ENCODE measurements around the gene TPP1. TPM values are rescaled to one million over a fixed set of nuclear protein-coding genes. Genes with fewer than 3 reads are reported as not detected.
A peak's percentile ranks its signal among the peaks of the same experiment; 100 is the strongest.

Gene TPP1
- total RNA-seq, 2 experiments from 2014 or later, result 114 to 120 TPM

- H3K4me1 Mint-ChIP-seq, result peaks cover 8% of the 10 kb centered on the region
- no peaks in the 10 kb centered on the region for H3K27me3 Mint-ChIP-seq
- H3K36me3 Mint-ChIP-seq, result no peaks in the 10 kb centered on the region
- no peak overlapping the region for H3K4me3 Mint-ChIP-seq
- no peak for ATAC-seq (ENCODE audit: low read depth)
- H3K27ac Mint-ChIP-seq, result no peak overlapping the region
- POLR2A ChIA-PET, result interaction anchor here (1.3 kb wide), 1 partner anchor 22 kb away, joined by 4 read pairs; the partner anchor contains the start of gene TPP1
- DNase-seq, result no peak
- no peaks in the 10 kb centered on the region for H3K9me3 Mint-ChIP-seq
These were observed 21.9 kb upstream of the TPP1 start for GRCh38 chr11:6640985-6641701.

GRCh38 chr11:6640036-6640984, 21.1 kb upstream of the TPP1 start:
- peaks cover 8% of the 10 kb centered on the region for H3K4me1 Mint-ChIP-seq
- H3K9me3 Mint-ChIP-seq, result no peaks in the 10 kb centered on the region
- H3K27ac Mint-ChIP-seq, result no peak overlapping the region
- no peaks in the 10 kb centered on the region for H3K36me3 Mint-ChIP-seq
- H3K27me3 Mint-ChIP-seq, result no peaks in the 10 kb centered on the region
- DNase-seq (no peak), ATAC-seq (ENCODE audit: low read depth) (no peak)
- POLR2A ChIA-PET, result no interaction called here
- H3K4me3 Mint-ChIP-seq, result no peak overlapping the region

- POLR2A ChIA-PET, result interaction anchor here (1.4 kb wide), 2 partner anchors 11 to 20 kb away, joined by 3 to 5 read pairs; partner anchors contain the start of gene TPP1
- no peaks in the 10 kb centered on the region for H3K36me3 Mint-ChIP-seq
- no peak for DNase-seq
These were observed 19.2 kb upstream of the TPP1 start for GRCh38 chr11:6638429-6638828.

GRCh38 chr11:6637871-6638270, 18.6 kb upstream of the TPP1 start:
- H3K27ac Mint-ChIP-seq, result no peak overlapping the region
- no peak for ATAC-seq (ENCODE audit: low read depth)
- H3K4me1 Mint-ChIP-seq, result peaks cover 5% of the 10 kb centered on the region
- H3K4me3 Mint-ChIP-seq, result no peak overlapping the region
- H3K9me3 Mint-ChIP-seq, result no peaks in the 10 kb centered on the region
- H3K36me3 Mint-ChIP-seq, result no peaks in the 10 kb centered on the region
- no peaks in the 10 kb centered on the region for H3K27me3 Mint-ChIP-seq
- no peak for DNase-seq
- POLR2A ChIA-PET, result interaction anchor here (1.4 kb wide), 1 partner anchor 10 kb away, joined by 3 read pairs; no protein-coding TSS in a partner anchor

More at GRCh38 chr11:6638429-6638828, 19.2 kb upstream of the TPP1 start:
- no peak for ATAC-seq (ENCODE audit: low read depth)
- Mint-ChIP-seq H3K27ac (no peak overlapping the region), H3K9me3 (no peaks in the 10 kb centered on the region), H3K4me1 (peaks cover 5% of the 10 kb centered on the region), H3K4me3 (no peak overlapping the region), H3K27me3 (no peaks in the 10 kb centered on the region)

GRCh38 chr11:6636480-6636879, 17.3 kb upstream of the TPP1 start:
- H3K4me3 Mint-ChIP-seq, result no peak overlapping the region
- H3K4me1 Mint-ChIP-seq, result peaks cover 7% of the 10 kb centered on the region
- H3K27ac Mint-ChIP-seq, result no peak overlapping the region
- no peak for ATAC-seq (ENCODE audit: low read depth)
- DNase-seq, result no peak
- POLR2A ChIA-PET, result no interaction called here
- no peaks in the 10 kb centered on the region for H3K9me3 Mint-ChIP-seq
- no peaks in the 10 kb centered on the region for H3K36me3 Mint-ChIP-seq
- H3K27me3 Mint-ChIP-seq, result no peaks in the 10 kb centered on the region

GRCh38 chr11:6635082-6635932, 16.1 kb upstream of the TPP1 start:
- H3K9me3 Mint-ChIP-seq, result no peaks in the 10 kb centered on the region
- DNase-seq (no peak), ATAC-seq (ENCODE audit: low read depth) (no peak)
- H3K36me3 Mint-ChIP-seq, result no peaks in the 10 kb centered on the region
- no peaks in the 10 kb centered on the region for H3K27me3 Mint-ChIP-seq
- H3K27ac Mint-ChIP-seq, result no peak overlapping the region
- POLR2A ChIA-PET, result no interaction called here
- H3K4me1 Mint-ChIP-seq, result peaks cover 7% of the 10 kb centered on the region
- no peak overlapping the region for H3K4me3 Mint-ChIP-seq

GRCh38 chr11:6634534-6634933, 15.3 kb upstream of the TPP1 start:
- H3K27ac Mint-ChIP-seq, result no peak overlapping the region
- H3K9me3 Mint-ChIP-seq, result no peaks in the 10 kb centered on the region
- POLR2A ChIA-PET, result no interaction called here
- no peak overlapping the region for H3K4me3 Mint-ChIP-seq
- no peaks in the 10 kb centered on the region for H3K36me3 Mint-ChIP-seq
- ATAC-seq (ENCODE audit: low read depth), result no peak
- no peaks in the 10 kb centered on the region for H3K27me3 Mint-ChIP-seq
- peaks cover 6% of the 10 kb centered on the region for H3K4me1 Mint-ChIP-seq
- DNase-seq, result no peak

GRCh38 chr11:6633422-6634408, 14.5 kb upstream of the TPP1 start:
- Mint-ChIP-seq H3K27ac (no peak overlapping the region), H3K4me3 (no peak overlapping the region), H3K9me3 (no peaks in the 10 kb centered on the region), H3K27me3 (no peaks in the 10 kb centered on the region), H3K36me3 (no peaks in the 10 kb centered on the region), H3K4me1 (peaks cover 2% of the 10 kb centered on the region)
- ATAC-seq (ENCODE audit: low read depth) (no peak), DNase-seq (no peak)
- POLR2A ChIA-PET, result interaction anchor here (1.8 kb wide), 1 partner anchor 22 kb away, joined by 4 read pairs; the partner anchor contains the start of gene TAF10

GRCh38 chr11:6632116-6633073, 13.2 kb upstream of the TPP1 start:
- no peak overlapping the region for H3K4me3 Mint-ChIP-seq
- H3K27ac Mint-ChIP-seq, result no peak overlapping the region
- ATAC-seq (ENCODE audit: low read depth) (peak; percentile 38), DNase-seq (no peak)
- peaks cover 10% of the 10 kb centered on the region for H3K4me1 Mint-ChIP-seq
- no peaks in the 10 kb centered on the region for H3K27me3 Mint-ChIP-seq
- no peaks in the 10 kb centered on the region for H3K36me3 Mint-ChIP-seq
- no peaks in the 10 kb centered on the region for H3K9me3 Mint-ChIP-seq
- POLR2A ChIA-PET, result interaction anchor here (1.8 to 2.1 kb wide), 2 partner anchors 14 to 21 kb away, joined by 4 to 8 read pairs; partner anchors contain the start of genes TAF10 and TPP1

- no peaks in the 10 kb centered on the region for H3K27me3 Mint-ChIP-seq
- POLR2A ChIA-PET, result interaction anchor here (2.1 kb wide), 1 partner anchor 13 kb away, joined by 8 read pairs; the partner anchor contains the start of gene TPP1
- ATAC-seq (ENCODE audit: low read depth) (no peak), DNase-seq (no peak)
- H3K27ac Mint-ChIP-seq, result peak overlapping the region; percentile 36
- no peaks in the 10 kb centered on the region for H3K9me3 Mint-ChIP-seq
- no peaks in the 10 kb centered on the region for H3K36me3 Mint-ChIP-seq
- H3K4me3 Mint-ChIP-seq, result no peak overlapping the region
- H3K4me1 Mint-ChIP-seq, result peaks cover 17% of the 10 kb centered on the region
These were observed 12.2 kb upstream of the TPP1 start for GRCh38 chr11:6631361-6631890.

Measured in activated naive CD8-positive, alpha-beta T cell treated with anti-CD3 and anti-CD28 coated beads, Interleukin-2, amount 10 ng/mL, durations not matched to agents 7 days and 5 days (primary cell).